Hippocampal formation (tissue), 2 donors: ENCODE measurements around the gene GCKR.

ENCODE experiments used
- DNase-seq, 2 donors: peaks; one replicate each; lab custom pipeline; 2025; lab: John Stamatoyannopoulos, UW

Gene GCKR, protein sequence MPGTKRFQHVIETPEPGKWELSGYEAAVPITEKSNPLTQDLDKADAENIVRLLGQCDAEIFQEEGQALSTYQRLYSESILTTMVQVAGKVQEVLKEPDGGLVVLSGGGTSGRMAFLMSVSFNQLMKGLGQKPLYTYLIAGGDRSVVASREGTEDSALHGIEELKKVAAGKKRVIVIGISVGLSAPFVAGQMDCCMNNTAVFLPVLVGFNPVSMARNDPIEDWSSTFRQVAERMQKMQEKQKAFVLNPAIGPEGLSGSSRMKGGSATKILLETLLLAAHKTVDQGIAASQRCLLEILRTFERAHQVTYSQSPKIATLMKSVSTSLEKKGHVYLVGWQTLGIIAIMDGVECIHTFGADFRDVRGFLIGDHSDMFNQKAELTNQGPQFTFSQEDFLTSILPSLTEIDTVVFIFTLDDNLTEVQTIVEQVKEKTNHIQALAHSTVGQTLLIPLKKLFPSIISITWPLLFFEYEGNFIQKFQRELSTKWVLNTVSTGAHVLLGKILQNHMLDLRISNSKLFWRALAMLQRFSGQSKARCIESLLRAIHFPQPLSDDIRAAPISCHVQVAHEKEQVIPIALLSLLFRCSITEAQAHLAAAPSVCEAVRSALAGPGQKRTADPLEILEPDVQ

GRCh38 chr2:27496357-27497287 is at the start of gene GCKR:
Gene GCKR, plus strand, starts transcription at chr2:27496839. Its CDS starts 66 bp downstream, at chr2:27496905.
- no peak for DNase-seq

GRCh38 chr2:27448381-27448780 is 48.3 kb upstream of the GCKR start:
- DNase-seq = no peak

- DNase-seq = no peak
Measured at GRCh38 chr2:27451095-27451494, 45.5 kb upstream of the GCKR start.

GRCh38 chr2:27453968-27454367 is 42.7 kb upstream of the GCKR start:
- DNase-seq = no peak

DNA sequence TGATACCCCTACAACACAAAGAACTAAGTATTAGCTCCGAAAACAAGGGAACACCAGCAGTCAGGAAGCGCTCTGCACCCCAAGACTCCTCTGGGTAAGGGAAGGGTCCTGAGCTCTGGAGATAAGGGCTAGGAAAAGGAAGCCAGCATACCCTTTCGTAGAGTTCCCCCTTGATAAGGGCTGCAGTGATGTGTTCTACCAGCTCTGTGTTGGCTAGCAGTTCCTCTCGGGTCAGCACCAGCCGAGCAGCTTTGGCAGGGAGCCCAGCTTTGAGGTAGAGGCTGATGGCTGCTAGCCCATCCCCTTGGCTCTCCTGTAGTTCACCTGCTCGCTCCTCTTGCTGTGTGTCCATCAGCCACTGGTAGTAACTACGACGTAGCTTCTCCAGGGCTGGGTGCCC is 35.5 kb upstream of the GCKR start:
- DNase-seq = no peak

DNA sequence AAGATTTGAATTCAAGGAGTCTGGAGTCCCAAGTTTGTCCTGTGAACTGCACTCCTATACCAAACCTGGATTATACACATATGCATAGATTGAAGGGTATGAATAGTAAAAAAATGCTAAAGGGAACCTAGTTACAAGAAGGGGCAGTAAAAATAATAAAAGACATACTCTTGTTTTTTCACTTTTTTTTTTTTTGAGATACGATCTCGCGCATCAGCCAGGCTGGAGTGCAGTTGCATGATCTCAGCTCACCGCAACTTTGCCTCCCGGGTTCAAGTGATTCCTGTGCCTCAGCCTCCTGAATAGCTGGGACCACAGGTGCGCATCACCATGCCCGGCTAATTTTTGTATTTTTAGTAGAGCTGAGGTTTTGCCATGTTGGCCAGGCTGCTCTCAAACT is 32.2 kb upstream of the GCKR start:
- DNase-seq = no peak

GRCh38 chr2:27471961-27472360 is 24.7 kb upstream of the GCKR start:
- DNase-seq = no peak

- DNase-seq = peak in 1 of 2 donors; percentile 5
Measured at GRCh38 chr2:27485496-27485895, 11.1 kb upstream of the GCKR start.

DNA sequence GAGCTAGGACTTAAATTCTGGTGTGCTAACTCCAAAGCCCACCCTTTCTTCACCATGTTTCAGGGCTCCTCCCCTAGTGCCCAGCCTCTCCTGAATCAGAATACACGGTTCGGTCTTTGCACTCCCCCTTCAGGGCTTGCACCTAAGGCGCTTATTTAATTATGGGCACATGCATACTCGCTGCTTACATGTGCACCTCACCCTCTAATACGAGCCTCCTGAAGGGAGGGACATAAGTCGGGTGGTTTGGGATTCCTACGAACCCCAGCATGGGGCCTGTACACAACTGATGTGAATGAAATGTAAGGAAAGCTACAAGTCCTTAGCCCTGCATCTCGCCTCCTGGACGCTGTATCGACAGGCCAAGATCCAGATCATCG is 7.5 kb upstream of the GCKR start:
- no peak for DNase-seq

GRCh38 chr2:27489498-27490397 is 6.9 kb upstream of the GCKR start, which contains the start of gene IFT172:
Gene IFT172, minus strand, starts transcription at chr2:27489743. Its CDS starts 90 bp downstream, at chr2:27489653.
- DNase-seq = peak; percentile 95 to 96

DNA sequence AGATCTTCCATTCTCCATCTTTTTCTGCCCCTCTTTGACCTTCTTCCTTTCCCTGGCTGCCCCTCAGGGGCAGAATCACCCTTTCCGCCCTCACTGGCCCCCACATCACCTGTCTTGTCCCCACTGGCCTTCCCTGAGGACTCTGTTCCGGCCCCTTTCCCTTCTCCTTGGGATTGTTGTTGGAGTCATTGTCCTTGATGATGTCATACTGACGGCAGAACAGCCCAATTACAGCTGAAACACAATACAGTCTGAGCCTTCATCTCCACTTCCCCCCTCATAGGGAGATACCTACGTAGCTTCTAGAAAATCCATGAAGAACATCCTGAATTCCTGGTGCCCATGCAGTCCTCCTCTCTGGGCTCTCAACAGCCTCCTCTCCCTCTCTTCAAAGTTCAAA is 4.1 kb upstream of the GCKR start:
- DNase-seq = no peak

DNA sequence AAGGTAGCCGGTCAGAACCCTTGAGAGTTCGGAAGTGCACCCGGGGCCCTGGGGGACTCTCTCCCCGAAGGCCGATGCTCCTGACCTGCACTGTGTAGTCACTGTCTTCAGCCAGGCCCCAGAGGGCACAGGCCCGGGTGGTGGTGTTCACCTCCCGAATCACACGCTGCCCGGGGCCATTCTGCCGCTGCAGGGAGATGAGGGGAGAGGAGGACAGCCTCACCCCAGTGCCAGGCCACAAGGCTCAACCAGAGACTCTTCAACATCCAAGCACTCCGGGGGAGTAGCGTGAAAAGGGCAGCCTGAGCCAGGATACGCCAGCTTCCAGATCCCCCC is 2.7 kb upstream of the GCKR start:
- no peak for DNase-seq

GRCh38 chr2:27494284-27494943 is 2.2 kb upstream of the GCKR start:
- DNase-seq = no peak

DNA sequence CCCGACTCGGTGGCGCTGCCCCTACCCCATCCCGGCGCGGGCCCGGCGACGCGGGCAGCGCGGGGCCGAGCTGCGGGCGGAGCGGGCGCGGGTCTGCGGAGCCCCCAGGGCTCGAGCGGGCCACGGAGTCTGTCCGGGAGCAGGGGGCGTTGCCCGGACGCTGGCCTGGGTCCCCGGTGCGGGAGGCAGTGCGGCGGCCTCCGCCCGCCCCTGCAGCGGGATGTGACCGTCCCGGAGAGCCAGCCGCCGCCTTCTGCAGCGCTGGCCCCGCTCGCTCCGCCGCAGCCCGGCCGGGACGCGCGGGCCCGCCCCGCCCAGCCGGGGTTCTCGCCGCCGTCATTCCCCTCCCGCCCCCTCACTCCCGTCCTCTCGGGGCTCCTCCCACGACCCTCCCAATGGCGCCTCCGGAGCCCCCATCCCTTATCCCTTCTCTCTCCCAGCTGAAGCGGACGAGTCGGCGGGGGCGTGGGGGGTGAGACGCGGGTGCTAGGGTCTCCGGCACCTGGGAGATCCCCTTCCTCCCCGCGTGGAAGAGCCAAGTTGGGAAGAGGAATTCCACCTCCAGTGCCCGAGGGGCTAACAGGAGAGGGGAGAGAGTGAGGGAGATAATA is 1.6 kb upstream of the GCKR start, which contains the start of gene FNDC4:
Gene FNDC4, minus strand, starts transcription at position 257 of the 611 bp plus-strand sequence. CDS start 521 bp downstream, outside the sequence.
- no peak for DNase-seq

- no peak for DNase-seq
Measured at GRCh38 chr2:27495840-27496356, 741 bp upstream of the GCKR start.

GRCh38 chr2:27497288-27497627 is 619 bp downstream of the GCKR start:
- DNase-seq = no peak

DNA sequence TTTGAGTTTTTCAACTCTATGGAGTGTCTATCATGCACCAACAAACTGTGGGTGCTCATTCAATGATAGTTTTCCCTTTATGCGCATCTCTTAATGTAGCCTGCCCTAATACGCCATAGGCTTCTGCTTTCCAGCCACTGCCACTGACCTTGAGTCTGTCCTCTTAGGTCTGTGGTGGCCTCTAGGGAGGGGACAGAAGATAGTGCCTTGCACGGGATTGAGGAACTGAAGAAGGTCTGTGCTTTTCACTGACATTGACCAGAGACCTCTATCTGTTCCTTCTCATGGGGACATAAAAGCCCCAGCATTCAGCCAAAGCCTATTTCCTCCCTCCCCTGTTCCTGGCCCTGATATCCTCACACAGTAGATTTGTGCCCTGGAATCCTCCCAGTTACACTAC is 2.3 kb downstream of the GCKR start:
- no peak for DNase-seq

GRCh38 chr2:27501042-27501441 is 4.4 kb downstream of the GCKR start:
- DNase-seq = no peak

DNA sequence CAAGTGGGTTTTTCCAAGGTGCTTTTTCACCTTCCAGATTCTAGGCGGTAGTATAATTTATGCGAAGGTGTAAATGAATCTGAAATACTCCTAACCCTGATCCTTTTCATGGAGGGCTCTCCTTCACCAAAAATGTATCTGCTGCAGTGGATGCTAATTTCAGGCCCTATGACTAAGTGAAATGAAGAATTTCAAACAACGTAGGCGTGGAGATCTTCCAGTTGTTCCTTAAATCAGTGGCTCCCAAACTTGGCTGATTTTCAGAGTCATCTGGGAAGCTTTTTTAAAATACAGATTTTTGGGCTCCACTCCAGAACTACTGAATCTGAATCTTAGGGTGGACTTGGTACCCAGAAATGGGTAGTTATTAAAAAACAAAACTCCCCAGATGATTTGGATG is 5.5 kb downstream of the GCKR start:
- DNase-seq = no peak

DNA sequence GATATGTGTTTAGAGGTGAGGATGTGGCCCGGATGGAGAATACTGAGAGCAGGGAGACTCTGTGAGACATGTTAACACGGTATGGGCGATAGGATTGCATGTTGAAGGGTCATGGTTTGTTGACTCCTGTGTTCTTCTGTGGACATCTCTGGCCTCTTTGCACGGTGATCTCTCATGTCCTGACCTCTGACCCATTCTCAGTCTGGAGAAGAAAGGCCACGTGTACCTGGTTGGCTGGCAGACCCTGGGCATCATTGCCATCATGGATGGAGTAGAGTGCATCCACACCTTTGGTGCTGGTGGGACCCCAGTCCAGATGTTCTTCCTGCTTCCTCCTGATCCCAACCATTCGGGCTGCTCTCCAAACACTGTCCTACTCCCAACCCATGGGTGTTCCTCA is 9.9 kb downstream of the GCKR start:
- no peak for DNase-seq
